Occipital lobe (tissue), 2 donors: ENCODE measurements around the gene ATP13A4. TPM values are rescaled to one million over a fixed set of nuclear protein-coding genes. Genes with fewer than 3 reads are reported as not detected.

Source experiments
- DNase-seq: peaks from one replicate; lab custom pipeline; 2025; lab: John Stamatoyannopoulos, UW
- total RNA-seq: library from RNA; depleted of rRNA; stranded (reverse); fragments of >200 nt; gene quantifications from one replicate; pipeline ENCODE4 v1.2.3, GENCODE V29; 2014

Gene ATP13A4
- total RNA-seq, 1 donor from 2014 or later: 17.2 TPM

GRCh38 chr3:193396451-193397244, 158.0 kb downstream of the ATP13A4 start:
- no peak for DNase-seq

GRCh38 chr3:193391902-193392301, 162.8 kb downstream of the ATP13A4 start:
- no peak for DNase-seq

GRCh38 chr3:193389335-193389734, 165.4 kb downstream of the ATP13A4 start:
- no peak for DNase-seq

- DNase-seq: no peak
Measured at GRCh38 chr3:193388361-193388760, 166.3 kb downstream of the ATP13A4 start.

- DNase-seq: no peak
Measured at GRCh38 chr3:193387596-193387995, 167.1 kb downstream of the ATP13A4 start.

GRCh38 chr3:193378706-193379105, 176.0 kb downstream of the ATP13A4 start, which contains the start of gene ATP13A5:
Gene ATP13A5, minus strand, starts transcription at chr3:193378753. Its CDS starts 28 bp downstream, at chr3:193378725.
- DNase-seq: no peak

GRCh38 chr3:193377591-193377990, 177.1 kb downstream of the ATP13A4 start:
- DNase-seq: no peak

- no peak for DNase-seq
Measured at GRCh38 chr3:193375614-193376013, 179.1 kb downstream of the ATP13A4 start.

- DNase-seq: no peak
Measured at GRCh38 chr3:193372783-193373182, 181.9 kb downstream of the ATP13A4 start.

- DNase-seq: no peak
Measured at GRCh38 chr3:193367868-193368267, 186.8 kb downstream of the ATP13A4 start.

- DNase-seq: no peak
Measured at GRCh38 chr3:193357291-193357690, 197.4 kb downstream of the ATP13A4 start.

GRCh38 chr3:193354423-193354822, 200.3 kb downstream of the ATP13A4 start:
- no peak for DNase-seq

Other genes with a start within 250 kb of the ATP13A4 start
- gene ATP13A5, start 176.1 kb downstream of the ATP13A4 start, total RNA-seq: under 0.01 TPM
- gene OPA1, start 38.3 kb upstream of the ATP13A4 start, total RNA-seq: 133 TPM